ENCODE results near the gene CCDC54.

GRCh38 chr3:107408513-107408912, 31.3 kb downstream of the CCDC54 start:
- TF ChIP-seq POLR2A (IDR thresholded peaks at IDR 0.05) (no peak), CTCF (IDR thresholded peaks at IDR 0.05) (no peak), POLR2AphosphoS5 (IDR thresholded peaks at IDR 0.05) (no peak)

Measured in stomach (tissue), 4 donors.